Stomach smooth muscle (tissue), 2 donors: ENCODE data around the gene FBXO5.

ENCODE experiments used
- H3K27ac ChIP-seq: one replicate; pipeline ENCODE4 v1.7.0; 2013; ENCODE audit warnings: mild to moderate bottlenecking, low read length, inconsistent platforms
- H3K27me3 ChIP-seq, 2 donors: one replicate each; pipeline ENCODE4 v1.7.0; 2013; ENCODE audit warnings: low read length in 2 of 2; ENCODE audit not compliant: insufficient read depth in 2 of 2, control insufficient read depth in 1 of 2
- H3K36me3 ChIP-seq, 2 donors: one replicate each; pipeline ENCODE4 v1.7.0; 2013; ENCODE audit warnings: low read length in 2 of 2; ENCODE audit not compliant: control insufficient read depth in 2 of 2, insufficient read depth in 2 of 2
- H3K4me1 ChIP-seq: one replicate; pipeline ENCODE4 v1.7.0; 2013; ENCODE audit warnings: low read length; ENCODE audit not compliant: control insufficient read depth, insufficient read depth
- H3K4me3 ChIP-seq, 2 donors: one replicate each; pipeline ENCODE4 v1.7.0; 2013; ENCODE audit warnings: low read length in 2 of 2
- H3K9ac ChIP-seq, 2 donors: one replicate each; pipeline ENCODE4 v1.7.0; 2013; ENCODE audit warnings: low read length in 2 of 2, mild to moderate bottlenecking in 1 of 2
- H3K9me3 ChIP-seq, 2 donors: one replicate each; pipeline ENCODE4 v1.7.0; 2013; ENCODE audit warnings: low read length in 2 of 2; ENCODE audit not compliant: control insufficient read depth in 2 of 2
- donor health status: healthy.
- donor health status: Pancreatic carcinoma.

The FBXO5 gene

GRCh38 chr6:152982904-152983636 lies at the start of gene FBXO5:
FBXO5 (minus strand) TSS chr6:152983041; CDS start chr6:152982959, 82 bp downstream.
- H3K4me1 ChIP-seq: peaks cover 17% of the 10 kb centered on the region
- peaks cover 0 to 2% of the 10 kb centered on the region in 2 donors for H3K36me3 ChIP-seq
- H3K27ac ChIP-seq: peak within 1 kb of the TSS; percentile 86
- peak within 1 kb of the TSS; percentile 86 to 98 for H3K4me3 ChIP-seq
- H3K9ac ChIP-seq: peak within 1 kb of the TSS; percentile 91 to 93
- H3K9me3 ChIP-seq: no peaks in the 10 kb centered on the region
- no peaks in the 10 kb centered on the region for H3K27me3 ChIP-seq

GRCh38 chr6:153032255-153032882 lies 49.5 kb upstream of the FBXO5 start:
- no peaks in the 10 kb centered on the region for H3K36me3 ChIP-seq
- H3K27ac ChIP-seq: no peak overlapping the region
- H3K4me3 ChIP-seq: no peak overlapping the region

GRCh38 chr6:153031335-153031955 lies 48.6 kb upstream of the FBXO5 start:
- H3K27me3 ChIP-seq: no peaks in the 10 kb centered on the region
- no peaks in the 10 kb centered on the region for H3K9me3 ChIP-seq
- no peak overlapping the region for H3K4me3 ChIP-seq
- no peak overlapping the region for H3K9ac ChIP-seq
- no peak overlapping the region for H3K27ac ChIP-seq
- H3K4me1 ChIP-seq: no peaks in the 10 kb centered on the region
- H3K36me3 ChIP-seq: no peaks in the 10 kb centered on the region

More at GRCh38 chr6:153032255-153032882, 49.5 kb upstream of the FBXO5 start:
- Histone ChIP-seq H3K27me3 (no peaks in the 10 kb centered on the region), H3K9ac (no peak overlapping the region), H3K9me3 (no peaks in the 10 kb centered on the region), H3K4me1 (no peaks in the 10 kb centered on the region)

GRCh38 chr6:153028963-153029362 lies 46.1 kb upstream of the FBXO5 start:
- Histone ChIP-seq H3K4me1 (no peaks in the 10 kb centered on the region), H3K9ac (no peak overlapping the region), H3K36me3 (no peaks in the 10 kb centered on the region), H3K27ac (no peak overlapping the region), H3K27me3 (no peaks in the 10 kb centered on the region), H3K9me3 (no peaks in the 10 kb centered on the region), H3K4me3 (no peak overlapping the region)

- H3K36me3 ChIP-seq: no peaks in the 10 kb centered on the region
- H3K27me3 ChIP-seq: no peaks in the 10 kb centered on the region
- H3K9ac ChIP-seq: no peak overlapping the region
- no peak overlapping the region for H3K4me3 ChIP-seq
- no peaks in the 10 kb centered on the region for H3K9me3 ChIP-seq
- H3K27ac ChIP-seq: no peak overlapping the region
- H3K4me1 ChIP-seq: no peaks in the 10 kb centered on the region
Observed at GRCh38 chr6:153028286-153028685, 45.4 kb upstream of the FBXO5 start.

- H3K9me3 ChIP-seq: no peaks in the 10 kb centered on the region
- no peaks in the 10 kb centered on the region for H3K36me3 ChIP-seq
- H3K9ac ChIP-seq: no peak overlapping the region
- H3K27ac ChIP-seq: no peak overlapping the region
- no peaks in the 10 kb centered on the region for H3K4me1 ChIP-seq
- no peaks in the 10 kb centered on the region for H3K27me3 ChIP-seq
- H3K4me3 ChIP-seq: no peak overlapping the region
Observed at GRCh38 chr6:153027480-153027879, 44.6 kb upstream of the FBXO5 start.

GRCh38 chr6:153024709-153025017 lies 41.8 kb upstream of the FBXO5 start:
- H3K27ac ChIP-seq: no peak overlapping the region
- no peaks in the 10 kb centered on the region for H3K4me1 ChIP-seq
- no peaks in the 10 kb centered on the region for H3K36me3 ChIP-seq
- no peak overlapping the region for H3K9ac ChIP-seq
- no peaks in the 10 kb centered on the region for H3K9me3 ChIP-seq
- H3K27me3 ChIP-seq: no peaks in the 10 kb centered on the region
- no peak overlapping the region for H3K4me3 ChIP-seq

- Histone ChIP-seq H3K36me3 (no peaks in the 10 kb centered on the region), H3K27ac (no peak overlapping the region), H3K4me1 (no peaks in the 10 kb centered on the region), H3K4me3 (no peak overlapping the region), H3K9ac (no peak overlapping the region), H3K9me3 (no peaks in the 10 kb centered on the region), H3K27me3 (no peaks in the 10 kb centered on the region)
Observed at GRCh38 chr6:153023977-153024708, 41.3 kb upstream of the FBXO5 start.

- Histone ChIP-seq H3K4me1 (no peaks in the 10 kb centered on the region), H3K9me3 (no peaks in the 10 kb centered on the region), H3K9ac (no peak overlapping the region), H3K27me3 (no peaks in the 10 kb centered on the region), H3K4me3 (no peak overlapping the region), H3K36me3 (no peaks in the 10 kb centered on the region), H3K27ac (no peak overlapping the region)
Observed at GRCh38 chr6:153018355-153018754, 35.5 kb upstream of the FBXO5 start.

- no peak overlapping the region for H3K4me3 ChIP-seq
- H3K9ac ChIP-seq: no peak overlapping the region
- H3K27ac ChIP-seq: no peak overlapping the region
- H3K9me3 ChIP-seq: no peaks in the 10 kb centered on the region
- no peaks in the 10 kb centered on the region for H3K27me3 ChIP-seq
- H3K4me1 ChIP-seq: no peaks in the 10 kb centered on the region
- no peaks in the 10 kb centered on the region for H3K36me3 ChIP-seq
Observed at GRCh38 chr6:153016846-153017245, 34.0 kb upstream of the FBXO5 start.
